Body of pancreas (tissue), 4 donors: ENCODE results near the gene RBM38. TPM values are rescaled to one million over a fixed set of nuclear protein-coding genes. Genes with fewer than 3 reads are reported as not detected.
A peak's percentile ranks its signal among the peaks of the same experiment; 100 is the strongest.

ENCODE experiments used
- ATAC-seq: fragments of 150-250 bp; one replicate; pipeline ENCODE4 v1.9.1; 2016
- DNase-seq, 4 donors: peaks; one replicate each; pipeline ENCODE4 v3.0.0-alpha.2; 2019
- H3K27ac ChIP-seq, 4 donors: fragments of 200-600 bp; sonication (generic); 1 replicate in 3 of 4; 2 replicates in 1 of 4; pipeline versions ENCODE4 v1.5.1 to v1.6.1; 2016 to 2019; ENCODE audit warnings: mild to moderate bottlenecking in 1 of 4, mixed read lengths in 1 of 4, moderate library complexity in 1 of 4
- H3K27me3 ChIP-seq, 2 donors: fragments of 200-600 bp; sonication (generic); one replicate each; pipeline ENCODE4 v1.6.0; 2016; ENCODE audit warnings: mild to moderate bottlenecking in 1 of 2
- H3K36me3 ChIP-seq, 2 donors: fragments of 200-600 bp; sonication (generic); replicated peaks in 1 of 2; 2 replicates each; pipeline ENCODE4 v1.5.1; 2016; ENCODE audit warnings: low read depth in 2 of 2; ENCODE audit not compliant: insufficient read depth in 1 of 2
- H3K4me1 ChIP-seq: fragments of 200-600 bp; sonication (generic); one replicate; pipeline ENCODE4 v1.6.0; 2016
- H3K4me3 ChIP-seq, 2 donors: fragments of 200-600 bp; sonication (generic); 1 replicate in 1 of 2; 2 replicates in 1 of 2; pipeline ENCODE4 v1.5.1; 2016 to 2019
- H3K9me3 ChIP-seq, 3 donors: fragments of 200-600 bp; sonication (generic); 1 replicate in 2 of 3; 2 replicates in 1 of 3; pipeline ENCODE4 v1.5.1; 2016
- POLR2A ChIP-seq, 3 donors: fragments of 450-650 bp; IDR thresholded peaks; one replicate each; pipeline ENCODE4 v1.6.1; 2016; ENCODE audit warnings: antibody characterized with exemption in 3 of 3, mild to moderate bottlenecking in 2 of 3
- WGBS, 2 donors: methylation state at CpG; one replicate each; pipeline ENCODE4 v1.1.5; 2017; 5-methylcytosine and 5-hydroxymethylcytosine counted together
- intact Hi-C: fragments of 100-400 bp; cut with DNase I; formaldehyde crosslinking; loops from one replicate; pipeline ENCODE4 v1.15.1; 2023
- total RNA-seq, 2 donors: library from RNA; depleted of rRNA; stranded (reverse); fragments of >200 nt; gene quantifications; one replicate each; pipeline ENCODE4 v1.1.0, GENCODE V29; 2016
- TF ChIP-seq, protein P1 (sequence below), 7 experiments: fragments of 450-650 bp in 4 of 7; fragments of 200-600 bp in 3 of 7; sonication (generic) in 3 of 7; IDR thresholded peaks; one replicate each; pipeline ENCODE4 v1.5.1; 2016 to 2019; ENCODE audit warnings: antibody characterized with exemption in 7 of 7

Gene RBM38
- total RNA-seq, 2 donors from 2014 or later = 5.6 to 12.7 TPM

DNA sequence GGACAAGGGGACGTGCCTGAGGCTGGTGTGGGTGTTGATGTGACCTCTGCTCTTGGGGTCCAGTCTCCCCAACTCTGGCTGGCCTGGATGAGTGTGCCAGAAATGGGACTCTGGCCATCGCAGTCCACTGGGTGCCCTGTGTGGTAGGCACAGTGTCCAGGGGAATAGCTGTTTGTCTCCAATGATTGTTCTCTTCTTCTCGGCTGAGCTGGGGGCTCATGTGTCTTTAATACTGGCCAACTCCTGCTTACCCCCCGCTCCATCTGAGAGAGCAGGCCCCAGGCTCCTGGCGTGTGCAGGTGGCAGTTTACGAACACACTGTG is 45.0 kb downstream of the RBM38 start:
- no peak overlapping the region for H3K4me3 ChIP-seq
- WGBS, 2 donors = 72 to 85% methylated on average over 5 to 6 of the region's 6 CpGs
- TF ChIP-seq POLR2A (IDR thresholded peaks at IDR 0.05) = no peak
- TF ChIP-seq, protein P1, sequence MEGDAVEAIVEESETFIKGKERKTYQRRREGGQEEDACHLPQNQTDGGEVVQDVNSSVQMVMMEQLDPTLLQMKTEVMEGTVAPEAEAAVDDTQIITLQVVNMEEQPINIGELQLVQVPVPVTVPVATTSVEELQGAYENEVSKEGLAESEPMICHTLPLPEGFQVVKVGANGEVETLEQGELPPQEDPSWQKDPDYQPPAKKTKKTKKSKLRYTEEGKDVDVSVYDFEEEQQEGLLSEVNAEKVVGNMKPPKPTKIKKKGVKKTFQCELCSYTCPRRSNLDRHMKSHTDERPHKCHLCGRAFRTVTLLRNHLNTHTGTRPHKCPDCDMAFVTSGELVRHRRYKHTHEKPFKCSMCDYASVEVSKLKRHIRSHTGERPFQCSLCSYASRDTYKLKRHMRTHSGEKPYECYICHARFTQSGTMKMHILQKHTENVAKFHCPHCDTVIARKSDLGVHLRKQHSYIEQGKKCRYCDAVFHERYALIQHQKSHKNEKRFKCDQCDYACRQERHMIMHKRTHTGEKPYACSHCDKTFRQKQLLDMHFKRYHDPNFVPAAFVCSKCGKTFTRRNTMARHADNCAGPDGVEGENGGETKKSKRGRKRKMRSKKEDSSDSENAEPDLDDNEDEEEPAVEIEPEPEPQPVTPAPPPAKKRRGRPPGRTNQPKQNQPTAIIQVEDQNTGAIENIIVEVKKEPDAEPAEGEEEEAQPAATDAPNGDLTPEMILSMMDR (IDR thresholded peaks at IDR 0.05) = no peak
- DNase-seq = no peak
- intact Hi-C loops = no loop called here
- H3K9me3 ChIP-seq = no peaks in the 10 kb centered on the region
- H3K4me1 ChIP-seq = peaks cover 57% of the 10 kb centered on the region
- H3K27me3 ChIP-seq = no peaks in the 10 kb centered on the region
- no peaks in the 10 kb centered on the region for H3K36me3 ChIP-seq
- no peak for ATAC-seq
- H3K27ac ChIP-seq = peak overlapping the region; percentile 68 to 83 (median 74)

DNA sequence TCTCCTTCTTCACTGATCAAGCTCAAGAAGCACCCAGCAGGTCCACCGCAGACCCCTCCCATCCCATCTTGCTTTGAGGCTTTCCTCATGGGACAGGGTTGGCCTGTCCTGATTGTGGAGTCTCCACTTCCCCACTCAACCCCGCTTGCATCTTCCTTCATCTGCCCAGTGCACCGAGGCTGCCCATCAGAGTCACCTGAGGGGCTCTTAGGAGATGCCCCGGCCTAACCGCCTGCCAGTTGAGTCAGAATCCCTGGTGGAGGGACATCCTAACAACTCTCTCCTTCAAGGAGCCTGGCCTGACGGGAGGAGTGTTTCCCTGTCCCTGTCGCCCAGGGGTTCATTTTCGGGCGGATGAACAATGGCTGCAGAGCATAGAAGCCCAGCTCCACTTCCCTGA is 46.1 kb downstream of the RBM38 start:
- DNase-seq = no peak
- Histone ChIP-seq H3K4me1 (peaks cover 68% of the 10 kb centered on the region), H3K9me3 (no peaks in the 10 kb centered on the region), H3K27me3 (no peaks in the 10 kb centered on the region), H3K4me3 (no peak overlapping the region), H3K27ac (peak overlapping the region in 2 of 4 donors; percentile 73 to 83), H3K36me3 (no peaks in the 10 kb centered on the region)
- intact Hi-C loops = no loop called here
- ATAC-seq = no peak
- 77 to 83% methylated on average over 9 of the region's 9 CpGs for whole genome bisulfite sequencing, 2 donors
- no peak for TF ChIP-seq POLR2A (IDR thresholded peaks at IDR 0.05)
- TF ChIP-seq, protein P1 (IDR thresholded peaks at IDR 0.05) = no peak

DNA sequence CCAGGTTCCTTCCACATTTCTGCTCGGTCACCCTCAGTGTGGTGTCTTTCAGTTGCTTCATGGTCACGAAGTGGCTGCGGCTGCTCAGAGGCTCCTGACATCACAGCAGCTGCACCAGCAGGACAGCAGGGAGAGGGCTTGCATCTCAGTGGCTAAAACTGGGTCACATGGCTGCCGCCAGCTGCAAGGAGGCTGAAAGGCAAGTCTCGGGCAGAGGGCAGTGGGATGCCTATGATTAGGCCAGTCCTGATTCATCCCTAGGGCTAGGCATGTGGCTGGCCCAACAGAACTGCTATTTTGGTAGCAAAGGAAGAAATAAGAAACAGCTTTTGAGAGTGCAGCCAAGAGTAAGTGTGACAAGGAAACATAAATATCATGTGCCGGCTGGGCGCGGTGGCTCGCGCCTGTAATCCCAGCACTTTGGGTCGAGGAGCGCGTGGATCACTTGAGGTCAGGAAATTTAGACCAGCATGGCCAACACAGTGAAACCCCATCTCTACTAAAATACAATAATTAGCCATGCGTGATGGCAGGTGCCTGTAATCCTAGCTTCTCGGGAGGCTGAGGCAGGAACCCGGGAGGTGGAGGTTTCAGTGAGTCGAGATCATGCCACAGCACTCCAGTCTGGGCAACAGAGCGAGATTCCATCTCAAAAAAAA is 46.6 kb downstream of the RBM38 start:
- no peak overlapping the region for H3K4me3 ChIP-seq
- TF ChIP-seq POLR2A (IDR thresholded peaks at IDR 0.05) = no peak
- TF ChIP-seq, protein P1 (IDR thresholded peaks at IDR 0.05) = no peak
- no peaks in the 10 kb centered on the region for H3K9me3 ChIP-seq
- no peak for ATAC-seq
- H3K27ac ChIP-seq = no peak overlapping the region
- H3K4me1 ChIP-seq = peaks cover 73% of the 10 kb centered on the region
- no peaks in the 10 kb centered on the region for H3K36me3 ChIP-seq
- H3K27me3 ChIP-seq = no peaks in the 10 kb centered on the region
- DNase-seq = no peak
- intact Hi-C loops = no loop called here
- WGBS, 2 donors = 88% methylated on average over 18 of the region's 18 CpGs

DNA sequence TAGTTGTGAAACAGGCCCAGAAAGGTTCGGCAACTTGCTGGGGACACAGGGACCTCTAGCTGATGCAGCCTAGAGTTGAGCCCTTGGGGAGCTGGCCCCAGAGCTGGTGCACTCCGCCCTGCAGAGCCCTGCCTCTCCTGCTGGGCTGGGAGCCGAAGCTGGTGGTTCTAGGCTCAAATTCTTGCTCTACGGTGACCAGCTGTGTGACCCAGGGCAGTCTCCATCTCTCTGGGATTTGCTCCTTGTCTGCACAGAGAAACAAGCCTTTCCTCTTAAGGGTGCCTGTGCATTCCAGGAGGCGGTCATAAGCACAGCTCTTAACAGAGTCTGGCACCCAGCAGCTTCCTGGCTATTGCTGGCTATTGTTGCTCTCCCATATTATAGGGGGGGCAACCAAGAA is 47.4 kb downstream of the RBM38 start:
- no peaks in the 10 kb centered on the region for H3K9me3 ChIP-seq
- peak overlapping the region in 3 of 4 donors; percentile 24 to 81 (median 47) for H3K27ac ChIP-seq
- H3K27me3 ChIP-seq = no peaks in the 10 kb centered on the region
- 46 to 59% methylated on average over 4 to 5 of the region's 5 CpGs for WGBS, 2 donors
- H3K36me3 ChIP-seq = no peaks in the 10 kb centered on the region
- intact Hi-C loops = no loop called here
- peaks cover 69% of the 10 kb centered on the region for H3K4me1 ChIP-seq
- no peak overlapping the region for H3K4me3 ChIP-seq
- DNase-seq (no peak), ATAC-seq (no peak)
- no peak for TF ChIP-seq POLR2A (IDR thresholded peaks at IDR 0.05)
- TF ChIP-seq, protein P1 (IDR thresholded peaks at IDR 0.05) = no peak

DNA sequence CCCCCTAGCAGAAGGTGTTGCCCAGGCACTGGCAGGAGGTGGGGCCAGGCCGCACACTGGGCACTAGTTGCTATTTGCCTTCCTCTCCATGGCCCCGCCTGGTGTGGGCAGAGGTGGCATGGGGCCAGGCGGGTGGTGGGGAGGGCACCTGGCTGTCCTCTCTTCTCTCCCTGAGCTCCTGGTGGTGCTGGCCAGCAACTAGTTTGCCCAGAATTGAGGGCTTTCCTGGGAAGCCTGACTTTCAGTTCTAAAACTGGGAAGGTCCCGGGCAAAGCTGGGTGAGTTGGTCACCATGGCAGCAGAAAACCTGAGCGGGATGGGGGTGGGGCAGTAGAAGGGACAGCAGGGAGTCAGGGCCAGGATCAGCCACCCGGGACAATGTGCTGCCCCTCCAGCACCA is 48.2 kb downstream of the RBM38 start:
- peaks cover 69% of the 10 kb centered on the region for H3K4me1 ChIP-seq
- WGBS, 2 donors = 5 to 10% methylated on average over 6 of the region's 6 CpGs

More for the DNA sequence above, 48.2 kb downstream of the RBM38 start:
- peak; percentile 92 to 97 (median 92) for DNase-seq
- Histone ChIP-seq H3K27ac (peak overlapping the region; percentile 81 to 95 (median 88)), H3K9me3 (no peaks in the 10 kb centered on the region), H3K4me3 (no peak overlapping the region), H3K27me3 (no peaks in the 10 kb centered on the region), H3K36me3 (no peaks in the 10 kb centered on the region)
- TF ChIP-seq POLR2A (IDR thresholded peaks at IDR 0.05) = no peak
- TF ChIP-seq, protein P1 (IDR thresholded peaks at IDR 0.05) = peak in 4 of 7 experiments; percentile 24 to 40 (median 34)
- intact Hi-C loops = no loop called here
- peak; percentile 77 for ATAC-seq
